HEK293T (cell line): ENCODE data around the gene CTNNA2.

ENCODE experiments used
- CTCF ChIA-PET: fragments of 350-600 bp; formaldehyde crosslinking; extraction: SDS; loops from one replicate; lab custom pipeline; 2021; ENCODE audit warnings: antibody characterized with exemption, inconsistent platforms; lab: Yijun Ruan, JAX
- POLR2A ChIA-PET: fragments of 350-600 bp; formaldehyde crosslinking; extraction: SDS; loops from one replicate; lab custom pipeline; 2020; ENCODE audit warnings: antibody characterized with exemption, inconsistent platforms; lab: Yijun Ruan, JAX
- DNase-seq: peaks from one replicate; pipeline ENCODE4 v3.0.0; 2012; ENCODE audit warnings: mixed read lengths; ENCODE audit errors: extremely low spot score
- ARNT ChIP-seq: fragments of 450-650 bp; IDR thresholded peaks from 2 replicates; pipeline ENCODE4 v1.6.1; 2017; ENCODE audit warnings: mild to moderate bottlenecking
- BHLHE40 ChIP-seq: fragments of 450-650 bp; IDR thresholded peaks from 2 replicates; pipeline ENCODE4 v1.6.1; 2016; ENCODE audit warnings: mild to moderate bottlenecking, moderate library complexity, borderline replicate concordance
- CTBP1 ChIP-seq: fragments of 450-650 bp; IDR thresholded peaks from 2 replicates; pipeline ENCODE4 v1.6.1; 2016; ENCODE audit warnings: borderline replicate concordance
- ELF4 ChIP-seq: fragments of 450-650 bp; IDR thresholded peaks from 2 replicates; pipeline ENCODE4 v1.6.1; 2017; ENCODE audit warnings: antibody characterized with exemption
- FOXA1 ChIP-seq: fragments of 450-650 bp; IDR thresholded peaks from 2 replicates; pipeline ENCODE4 v1.6.1; 2016; ENCODE audit warnings: mild to moderate bottlenecking
- FOXK2 ChIP-seq: fragments of 450-650 bp; IDR thresholded peaks from 2 replicates; pipeline ENCODE4 v1.6.1; 2016; ENCODE audit warnings: mild to moderate bottlenecking
- FOXM1 ChIP-seq: fragments of 450-650 bp; IDR thresholded peaks from 2 replicates; pipeline ENCODE4 v1.6.1; 2017; ENCODE audit warnings: mild to moderate bottlenecking, borderline replicate concordance
- HDGF ChIP-seq: fragments of 450-650 bp; IDR thresholded peaks from 2 replicates; pipeline ENCODE4 v1.6.1; 2017; ENCODE audit warnings: antibody characterized with exemption, borderline replicate concordance
- L3MBTL2 ChIP-seq: fragments of 450-650 bp; conservative IDR thresholded peaks from 2 replicates; pipeline ENCODE4 v1.6.1; 2016; ENCODE audit warnings: mild to moderate bottlenecking
- LEF1 ChIP-seq: fragments of 450-650 bp; IDR thresholded peaks from 2 replicates; pipeline ENCODE4 v1.6.1; 2017; ENCODE audit warnings: mild to moderate bottlenecking, borderline replicate concordance
- NFRKB ChIP-seq: fragments of 450-650 bp; IDR thresholded peaks from 2 replicates; pipeline ENCODE4 v1.6.1; 2016; ENCODE audit warnings: mild to moderate bottlenecking, moderate library complexity
- SP1 ChIP-seq: fragments of 450-650 bp; IDR thresholded peaks from 2 replicates; pipeline ENCODE4 v1.6.1; 2017
- SUZ12 ChIP-seq: fragments of 450-650 bp; IDR thresholded peaks from 2 replicates; pipeline ENCODE4 v1.6.1; 2016; ENCODE audit warnings: mild to moderate bottlenecking
- TARDBP ChIP-seq: fragments of 450-650 bp; IDR thresholded peaks from 2 replicates; pipeline ENCODE4 v1.6.1; 2016
- ZNF384 ChIP-seq: fragments of 450-650 bp; IDR thresholded peaks from 2 replicates; pipeline ENCODE4 v1.6.1; 2016
- TF ChIP-seq, protein P1 (sequence below): fragments of 450-650 bp; IDR thresholded peaks from 2 replicates; pipeline ENCODE4 v1.6.1; 2016

Gene CTNNA2

GRCh38 chr2:79855264-79856006, 342.6 kb downstream of the CTNNA2 start:
- ChIA-PET CTCF (interaction anchor here (0.6 to 0.9 kb wide), 2 partner anchors 31 to 185 kb away, joined by 3 read pairs; no protein-coding TSS in a partner anchor), POLR2A (no interaction called here)
- DNase-seq, result peak; percentile 32
- TF ChIP-seq BHLHE40 (no peak), LEF1 (no peak)

- DNase-seq, result no peak
- TF ChIP-seq HDGF (no peak), ARNT (no peak), TARDBP (no peak), SUZ12 (no peak), ZNF384 (no peak), SP1 (no peak), L3MBTL2 (no peak), FOXK2 (no peak)
- ChIA-PET POLR2A (no interaction called here), CTCF (no interaction called here)
These were observed 345.0 kb downstream of the CTNNA2 start for GRCh38 chr2:79857888-79858287.

- DNase-seq, result peak; percentile 42
- ChIA-PET CTCF (interaction anchor here (0.6 kb wide), 1 partner anchor 1004 kb away, joined by 4 read pairs; no protein-coding TSS in a partner anchor), POLR2A (no interaction called here)
- TF ChIP-seq LEF1 (no peak), CTBP1 (no peak), SP1 (no peak), ELF4 (no peak), FOXM1 (no peak), FOXA1 (no peak), L3MBTL2 (no peak), TARDBP (no peak), HDGF (no peak), BHLHE40 (no peak), SUZ12 (no peak), NFRKB (no peak), FOXK2 (no peak), ARNT (no peak), ZNF384 (no peak)
- TF ChIP-seq, protein P1, sequence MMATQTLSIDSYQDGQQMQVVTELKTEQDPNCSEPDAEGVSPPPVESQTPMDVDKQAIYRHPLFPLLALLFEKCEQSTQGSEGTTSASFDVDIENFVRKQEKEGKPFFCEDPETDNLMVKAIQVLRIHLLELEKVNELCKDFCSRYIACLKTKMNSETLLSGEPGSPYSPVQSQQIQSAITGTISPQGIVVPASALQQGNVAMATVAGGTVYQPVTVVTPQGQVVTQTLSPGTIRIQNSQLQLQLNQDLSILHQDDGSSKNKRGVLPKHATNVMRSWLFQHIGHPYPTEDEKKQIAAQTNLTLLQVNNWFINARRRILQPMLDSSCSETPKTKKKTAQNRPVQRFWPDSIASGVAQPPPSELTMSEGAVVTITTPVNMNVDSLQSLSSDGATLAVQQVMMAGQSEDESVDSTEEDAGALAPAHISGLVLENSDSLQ, result no peak
These were observed 347.6 kb downstream of the CTNNA2 start for GRCh38 chr2:79860228-79861058.

GRCh38 chr2:79861059-79861374, 348.2 kb downstream of the CTNNA2 start:
- TF ChIP-seq, protein P1, result no peak
- TF ChIP-seq FOXM1, result no peak
- TF ChIP-seq ARNT, result no peak
- TF ChIP-seq ZNF384, result no peak
- no peak for TF ChIP-seq HDGF
- TF ChIP-seq CTBP1, result no peak
- TF ChIP-seq SUZ12, result no peak
- TF ChIP-seq TARDBP, result no peak
- ChIA-PET POLR2A (no interaction called here), CTCF (interaction anchor here (0.6 kb wide), 1 partner anchor 1005 kb away, joined by 4 read pairs; no protein-coding TSS in a partner anchor)
- no peak for DNase-seq

DNA sequence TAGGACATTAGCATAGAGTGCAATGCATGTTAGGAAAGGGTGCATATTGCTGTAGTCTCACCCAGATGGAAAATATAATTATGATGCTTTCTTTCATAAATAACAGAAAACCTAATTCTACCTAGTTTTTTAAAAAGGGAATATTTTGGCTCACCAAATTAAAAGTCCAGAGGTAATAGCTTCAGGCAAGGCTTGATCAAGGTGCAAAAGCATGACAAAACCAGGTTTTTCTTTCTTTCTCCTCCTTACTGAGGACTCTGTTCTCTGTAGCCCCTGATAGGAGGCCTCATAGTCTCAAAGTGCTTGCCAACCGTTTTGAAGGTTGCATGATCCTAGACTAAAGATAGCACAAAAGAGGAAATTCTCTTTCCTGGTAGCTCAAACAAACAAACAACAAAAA, 349.9 kb downstream of the CTNNA2 start:
- CTCF ChIA-PET, result no interaction called here
- TF ChIP-seq HDGF, result no peak
- TF ChIP-seq FOXK2, result no peak
- no peak for TF ChIP-seq CTBP1
- TF ChIP-seq LEF1, result no peak
- no peak for DNase-seq
- POLR2A ChIA-PET, result no interaction called here

DNA sequence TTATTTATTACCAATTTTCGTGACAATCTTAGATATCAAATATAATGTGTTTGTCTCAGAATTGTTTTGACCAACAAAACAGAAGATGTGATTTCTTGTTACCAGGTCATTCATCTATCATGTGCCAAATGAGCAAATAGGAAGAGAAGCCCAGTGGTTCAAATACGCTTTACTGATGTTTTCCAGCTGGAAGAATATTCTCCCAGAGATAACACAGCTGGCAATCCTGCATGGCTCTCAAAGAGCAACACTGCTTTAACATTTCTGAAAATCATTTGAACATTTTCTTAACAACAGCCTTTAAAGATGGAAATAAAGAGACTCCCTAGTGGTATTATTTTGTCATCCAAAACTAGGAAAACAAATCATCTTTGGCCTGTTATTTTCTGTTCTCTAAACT, 359.8 kb downstream of the CTNNA2 start:
- ChIA-PET POLR2A (no interaction called here), CTCF (no interaction called here)
- TF ChIP-seq FOXM1 (no peak), SUZ12 (no peak)
- DNase-seq, result no peak

DNA sequence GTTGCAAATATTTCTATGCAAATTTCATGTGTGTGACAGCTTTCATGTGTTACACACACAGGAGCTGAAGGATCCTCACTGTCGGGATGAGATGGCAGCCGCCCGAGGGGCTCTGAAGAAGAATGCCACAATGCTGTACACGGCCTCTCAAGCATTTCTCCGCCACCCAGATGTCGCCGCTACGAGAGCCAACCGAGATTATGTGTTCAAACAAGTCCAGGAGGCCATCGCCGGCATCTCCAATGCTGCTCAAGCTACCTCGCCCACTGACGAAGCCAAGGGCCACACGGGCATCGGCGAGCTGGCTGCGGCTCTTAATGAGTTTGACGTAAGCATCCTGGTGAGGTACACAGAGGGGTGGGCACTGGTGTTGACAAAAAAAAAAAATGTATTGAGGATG, 361.2 kb downstream of the CTNNA2 start:
- TF ChIP-seq L3MBTL2, result no peak
- no peak for TF ChIP-seq LEF1
- TF ChIP-seq FOXM1, result no peak
- TF ChIP-seq FOXA1, result no peak
- TF ChIP-seq TARDBP, result no peak
- TF ChIP-seq SUZ12, result no peak
- TF ChIP-seq ZNF384, result no peak
- TF ChIP-seq BHLHE40, result no peak
- TF ChIP-seq FOXK2, result no peak
- TF ChIP-seq, protein P1, result no peak
- no peak for TF ChIP-seq HDGF
- no peak for DNase-seq
- CTCF ChIA-PET, result no interaction called here
- POLR2A ChIA-PET, result no interaction called here
